SK-N-SH (cell line): ENCODE measurements around the gene MFAP3. TPM values are rescaled to one million over a fixed set of nuclear protein-coding genes. Genes with fewer than 3 reads are reported as not detected.

Source experiments
- CTCF ChIA-PET: fragments of 300-600, 350-600 bp; formaldehyde crosslinking; extraction: SDS; loops from one replicate; lab custom pipeline; 2021; lab: Yijun Ruan, JAX
- POLR2A ChIA-PET: fragments of 350-600 bp; sonication (Branson Sonifier 250); formaldehyde crosslinking; extraction: SDS; loops from one replicate; lab custom pipeline; 2020; ENCODE audit warnings: antibody characterized with exemption, inconsistent platforms; lab: Yijun Ruan, JAX
- DNase-seq: peaks from one replicate; pipeline ENCODE4 v3.0.0; 2012
- H2AFZ ChIP-seq: fragments of 200-600 bp; sonication (generic); 2 replicates; pipeline ENCODE4 v1.8.1; 2016; ENCODE audit warnings: antibody characterized with exemption, mild to moderate bottlenecking, low read depth
- H3F3A ChIP-seq: fragments of 200-600 bp; sonication (generic); replicated peaks from 2 replicates; pipeline ENCODE3; 2016; ENCODE audit warnings: antibody characterized with exemption, mild to moderate bottlenecking; ENCODE audit not compliant: insufficient read depth
- H3K27ac ChIP-seq, 2 experiments: fragments of 200-500 bp in 1 of 2; fragments of 200-600 bp in 1 of 2; sonication (Bioruptor generic) in 1 of 2; sonication (generic), shearing (Covaris generic) in 1 of 2; 2 replicates each; pipeline versions ENCODE4 v1.5.1 to v1.6.1; 2014 to 2016; ENCODE audit warnings: low read depth in 2 of 2, inconsistent platforms in 1 of 2, low read length in 1 of 2, mild to moderate bottlenecking in 1 of 2, mixed read lengths in 1 of 2
- H3K27me3 ChIP-seq: fragments of 200-600 bp; sonication (generic), shearing (Covaris generic); 2 replicates; pipeline ENCODE4 v1.6.1; 2016; ENCODE audit warnings: mixed run types; ENCODE audit not compliant: insufficient read depth
- H3K36me3 ChIP-seq, 2 experiments: fragments of 200-500 bp in 1 of 2; fragments of 200-600 bp in 1 of 2; sonication (Bioruptor generic) in 1 of 2; sonication (generic) in 1 of 2; replicated peaks in 1 of 2; 2 replicates each; pipeline versions ENCODE3 to v1.5.1; 2014 to 2016; ENCODE audit warnings: low read length in 1 of 2, mild to moderate bottlenecking in 1 of 2; ENCODE audit not compliant: insufficient read depth in 2 of 2, control insufficient read depth in 1 of 2
- H3K4me1 ChIP-seq, 2 experiments: fragments of 200-500 bp in 1 of 2; fragments of 200-600 bp in 1 of 2; sonication (Bioruptor generic) in 1 of 2; sonication (generic), shearing (Covaris generic) in 1 of 2; 2 replicates each; pipeline versions ENCODE4 v1.5.1 to v1.6.1; 2014 to 2016; ENCODE audit warnings: low read depth in 1 of 2, low read length in 1 of 2, mixed run types in 1 of 2; ENCODE audit not compliant: insufficient read depth in 2 of 2, control insufficient read depth in 1 of 2
- H3K4me2 ChIP-seq: fragments of 200-600 bp; sonication (generic), shearing (Covaris generic); 2 replicates; pipeline ENCODE4 v1.6.1; 2017; ENCODE audit warnings: mixed run types
- H3K4me3 ChIP-seq, 2 experiments: fragments of 200-500 bp in 1 of 2; fragments of 200-600 bp in 1 of 2; sonication (Bioruptor generic) in 1 of 2; sonication (generic), shearing (Covaris generic) in 1 of 2; 2 replicates each; pipeline versions ENCODE4 v1.5.1 to v1.8.1; 2014 to 2016; ENCODE audit warnings: low read depth in 2 of 2, inconsistent platforms in 1 of 2, low read length in 1 of 2, mild to moderate bottlenecking in 1 of 2, mixed read lengths in 1 of 2, moderate library complexity in 1 of 2
- H3K79me2 ChIP-seq: fragments of 200-600 bp; sonication (generic); 2 replicates; pipeline ENCODE4 v1.8.1; 2017; ENCODE audit warnings: mild to moderate bottlenecking; ENCODE audit not compliant: insufficient read depth
- H3K9ac ChIP-seq: fragments of 200-600 bp; sonication (generic); 2 replicates; pipeline ENCODE4 v1.6.1; 2017; ENCODE audit warnings: mixed run types
- H3K9me2 ChIP-seq: fragments of 200-600 bp; sonication (generic); 2 replicates; pipeline ENCODE4 v1.6.1; 2017; ENCODE audit warnings: mixed run types
- H3K9me3 ChIP-seq: fragments of 200-600 bp; sonication (generic); 2 replicates; pipeline ENCODE4 v1.6.1; 2017; ENCODE audit warnings: mixed run types, mild to moderate bottlenecking, moderate library complexity
- H4K20me1 ChIP-seq: fragments of 200-600 bp; sonication (generic); 2 replicates; pipeline ENCODE4 v1.6.1; 2017; ENCODE audit warnings: mild to moderate bottlenecking, mixed run types; ENCODE audit not compliant: insufficient read depth
- CHD2 ChIP-seq: fragments of 150-350 bp; IDR thresholded peaks from 2 replicates; pipeline ENCODE4 v1.6.1; 2018; ENCODE audit warnings: low read length; ENCODE audit not compliant: partially characterized antibody
- CTCF ChIP-seq: fragments of 200-600 bp; sonication (generic); IDR thresholded peaks from 2 replicates; pipeline ENCODE4 v1.6.1; 2017; ENCODE audit warnings: antibody characterized with exemption, mild to moderate bottlenecking, moderate library complexity
- ELF1 ChIP-seq: IDR thresholded peaks from 2 replicates; pipeline ENCODE4 v1.4.0; 2012
- EP300 ChIP-seq, 2 experiments: IDR thresholded peaks; 2 replicates each; pipeline versions ENCODE4 v1.4.0 to v1.6.1; 2012; ENCODE audit warnings: borderline replicate concordance in 1 of 2, low read depth in 1 of 2, low read length in 1 of 2
- FOXJ3 ChIP-seq: sonication (generic); formaldehyde crosslinking; IDR thresholded peaks from 2 replicates; pipeline ENCODE4 v1.5.1; 2020; ENCODE audit warnings: mild to moderate bottlenecking, missing genetic modification reagents
- GABPA ChIP-seq: IDR thresholded peaks from 2 replicates; pipeline ENCODE4 v1.4.0; 2012; ENCODE audit warnings: low read depth, mild to moderate bottlenecking
- MAX ChIP-seq: IDR thresholded peaks from 2 replicates; pipeline ENCODE4 v1.4.0; 2012; ENCODE audit warnings: low read depth
- MXI1 ChIP-seq: IDR thresholded peaks from 2 replicates; pipeline ENCODE4 v1.6.1; 2012; ENCODE audit warnings: mild to moderate bottlenecking, low read depth, low read length, improper control_type of control experiment
- RFX5 ChIP-seq: IDR thresholded peaks from 2 replicates; pipeline ENCODE4 v1.6.1; 2012; ENCODE audit warnings: mild to moderate bottlenecking, improper control_type of control experiment, low read length
- SMC3 ChIP-seq: IDR thresholded peaks from 2 replicates; pipeline ENCODE4 v1.6.1; 2012; ENCODE audit warnings: low read depth, low read length, improper control_type of control experiment
- TCF12 ChIP-seq: IDR thresholded peaks from 2 replicates; pipeline ENCODE4 v1.4.0; 2012
- TEAD4 ChIP-seq: IDR thresholded peaks from 2 replicates; pipeline ENCODE4 v1.4.0; 2012; ENCODE audit warnings: mild to moderate bottlenecking, borderline replicate concordance; ENCODE audit not compliant: insufficient read depth
- USF2 ChIP-seq: fragments of 150-350 bp; IDR thresholded peaks from 2 replicates; pipeline ENCODE4 v1.6.1; 2017; ENCODE audit warnings: antibody characterized with exemption, low read length, low read depth, borderline replicate concordance
- WGBS: methylation state at CpG from one replicate; pipeline ENCODE4 v1.1.6; 2017; ENCODE audit warnings: low lambda C conversion rate; 5-methylcytosine and 5-hydroxymethylcytosine counted together
- polyA plus RNA-seq, 3 experiments: library from polyadenylated mRNA; depleted of rRNA; stranded (reverse); fragments of >200 nt; gene quantifications; 2 replicates each; pipeline ENCODE4 v1.2.3, GENCODE V29; 2012

The MFAP3 gene
- polyA plus RNA-seq, 1 of the 3 experiments (the other 2 are of a cell fraction) = 16.0 TPM

GRCh38 chr5:154088801-154089200 lies 50.0 kb downstream of the MFAP3 start:
- Histone ChIP-seq H3K9me2 (no peaks in the 10 kb centered on the region), H3K27ac (no peak overlapping the region), H3K4me3 (no peak overlapping the region), H3K9me3 (no peaks in the 10 kb centered on the region), H3K4me1 (peaks cover 0 to 22% of the 10 kb centered on the region in 2 experiments; a peak in 2 of 4 replicates), H2AFZ (no peak overlapping the region), H3K36me3 (no peaks in the 10 kb centered on the region), H3K79me2 (no peaks in the 10 kb centered on the region), H4K20me1 (no peaks in the 10 kb centered on the region), H3K9ac (no peak overlapping the region), H3F3A (no peaks in the 10 kb centered on the region), H3K27me3 (no peaks in the 10 kb centered on the region), H3K4me2 (no peak overlapping the region)
- no peak for DNase-seq
- CTCF ChIA-PET = interaction anchor here (0.6 to 1.4 kb wide), 4 partner anchors 16 to 108 kb away, joined by 3 to 8 read pairs (median 5); no protein-coding TSS in a partner anchor
- TF ChIP-seq GABPA (no peak), CHD2 (no peak), CTCF (no peak), MAX (no peak), EP300 (IDR thresholded peaks at IDR 0.05; ENCODE audit: borderline replicate concordance in 1 of 2, low read depth in 1 of 2, low read length in 1 of 2) (no peak), TEAD4 (no peak), RFX5 (no peak), TCF12 (no peak), USF2 (no peak)
- POLR2A ChIA-PET = no interaction called here
- WGBS = 88% methylated on average over 5 of the region's 5 CpGs

GRCh38 chr5:154090656-154091055 lies 51.9 kb downstream of the MFAP3 start:
- TF ChIP-seq FOXJ3 (no peak), SMC3 (no peak), MXI1 (no peak), ELF1 (no peak)
- WGBS = 73% methylated on average over 6 of the region's 6 CpGs
- no peak for DNase-seq
- no peaks in the 10 kb centered on the region for H3K9me2 ChIP-seq
- no peak overlapping the region for H3K9ac ChIP-seq
- ChIA-PET POLR2A (no interaction called here), CTCF (interaction anchor here (2.1 kb wide), 1 partner anchor 18 kb away, joined by 6 read pairs; no protein-coding TSS in a partner anchor)
- no peak overlapping the region for H3K4me3 ChIP-seq
- peaks cover 0 to 22% of the 10 kb centered on the region in 2 experiments; a peak in 1 of 4 replicates for H3K4me1 ChIP-seq
- no peaks in the 10 kb centered on the region for H3K27me3 ChIP-seq
- no peak overlapping the region for H3K27ac ChIP-seq
- no peaks in the 10 kb centered on the region for H3K36me3 ChIP-seq
- no peaks in the 10 kb centered on the region for H4K20me1 ChIP-seq
- no peaks in the 10 kb centered on the region for H3F3A ChIP-seq
- no peaks in the 10 kb centered on the region for H3K79me2 ChIP-seq
- no peak overlapping the region for H2AFZ ChIP-seq
- H3K9me3 ChIP-seq = no peaks in the 10 kb centered on the region
- no peak overlapping the region for H3K4me2 ChIP-seq
